HG03103 (cell line): ENCODE results near the gene SLC6A11.

Experiments used
- ATAC-seq: cut with Tn5 transposase; IDR thresholded peaks from one replicate; pipeline ENCODE4 v1.9.1; 2021; ENCODE audit warnings: low read depth; ENCODE audit not compliant: unreplicated experiment

Gene SLC6A11

GRCh38 chr3:10928407-10928960, 112.5 kb downstream of the SLC6A11 start:
- no peak for ATAC-seq

GRCh38 chr3:10928961-10929471, 113.0 kb downstream of the SLC6A11 start:
- no peak for ATAC-seq

- ATAC-seq: no peak
Observed at GRCh38 chr3:10929978-10930665, 114.1 kb downstream of the SLC6A11 start.

GRCh38 chr3:10930666-10931040, 114.6 kb downstream of the SLC6A11 start:
- ATAC-seq: no peak

DNA sequence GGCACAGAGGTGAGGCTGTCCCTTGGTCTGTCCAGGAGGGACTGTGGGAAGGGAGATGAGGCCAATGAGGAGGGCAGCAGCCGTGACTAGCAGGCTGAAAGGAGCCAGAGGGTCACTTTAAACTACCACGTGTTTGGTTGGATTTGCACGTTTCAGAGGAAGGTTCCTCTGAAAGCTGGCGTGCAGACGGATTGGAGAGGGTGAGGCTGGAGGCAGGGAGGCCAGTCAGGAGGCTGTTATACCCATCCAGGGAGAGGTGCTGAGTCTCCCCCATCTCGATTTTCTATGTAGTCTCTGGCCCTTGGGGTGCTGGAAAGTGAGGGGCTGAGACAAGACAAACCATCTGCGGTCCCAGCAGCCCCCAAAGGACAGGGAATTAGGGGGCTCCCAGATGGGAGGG, 116.6 kb downstream of the SLC6A11 start:
- no peak for ATAC-seq

- no peak for ATAC-seq
Observed at GRCh38 chr3:10933021-10933420, 117.0 kb downstream of the SLC6A11 start.

GRCh38 chr3:10933470-10933804, 117.4 kb downstream of the SLC6A11 start:
- ATAC-seq: no peak

- no peak for ATAC-seq
Observed at GRCh38 chr3:10933805-10934481, 117.9 kb downstream of the SLC6A11 start.

DNA sequence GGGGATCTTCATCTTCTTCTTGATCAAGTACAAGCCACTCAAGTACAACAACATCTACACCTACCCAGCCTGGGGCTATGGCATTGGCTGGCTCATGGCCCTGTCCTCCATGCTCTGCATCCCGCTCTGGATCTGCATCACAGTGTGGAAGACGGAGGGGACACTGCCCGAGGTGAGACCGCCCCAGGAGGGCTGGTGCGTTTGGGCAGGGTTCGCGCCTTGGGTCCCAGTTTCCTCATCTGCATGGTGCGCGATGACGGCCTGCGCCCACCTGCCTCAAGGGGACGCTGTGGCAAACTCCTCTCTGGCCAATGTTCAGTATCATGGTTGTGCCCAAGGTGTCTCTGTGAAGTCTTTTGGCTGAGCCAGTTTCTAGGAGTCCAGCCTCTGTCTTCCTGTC, 119.0 kb downstream of the SLC6A11 start:
- no peak for ATAC-seq

DNA sequence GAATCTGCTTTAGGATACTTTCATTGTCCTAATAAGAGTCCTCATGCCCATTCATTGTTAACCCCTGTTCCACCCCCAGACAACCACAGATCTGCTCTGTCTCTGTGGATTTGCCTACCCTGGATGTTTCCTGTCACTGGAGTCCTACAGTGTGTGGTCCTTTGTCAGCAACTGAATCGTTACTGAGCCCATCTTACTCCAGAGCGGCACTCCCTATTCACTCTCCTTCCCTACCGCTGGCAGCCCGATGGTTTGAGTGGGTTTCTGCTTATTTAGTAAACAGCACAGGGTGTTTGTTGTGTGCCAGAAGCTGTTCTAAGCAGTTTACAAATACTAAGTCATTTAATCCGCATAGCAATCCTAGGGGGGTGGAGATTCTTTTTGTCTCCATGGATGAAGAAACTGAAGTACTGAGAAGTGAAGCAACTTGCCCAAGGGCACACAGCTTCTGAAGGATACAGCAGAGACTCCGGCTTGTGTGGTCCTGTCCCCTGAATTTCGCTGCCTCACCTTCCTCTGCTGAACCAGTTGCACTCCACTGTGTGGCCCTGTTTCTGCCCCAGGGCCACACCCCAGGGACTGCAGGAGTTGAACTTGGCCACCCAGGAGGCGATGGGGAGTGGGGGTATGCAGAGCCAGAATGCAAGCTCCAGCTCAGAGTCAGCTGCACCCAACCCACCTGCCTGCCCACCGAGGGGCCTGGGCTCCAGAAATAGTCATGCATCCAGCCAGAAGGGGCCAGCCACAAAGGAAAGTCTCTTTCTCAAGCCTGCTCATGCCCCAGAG, 120.0 kb downstream of the SLC6A11 start:
- no peak for ATAC-seq

DNA sequence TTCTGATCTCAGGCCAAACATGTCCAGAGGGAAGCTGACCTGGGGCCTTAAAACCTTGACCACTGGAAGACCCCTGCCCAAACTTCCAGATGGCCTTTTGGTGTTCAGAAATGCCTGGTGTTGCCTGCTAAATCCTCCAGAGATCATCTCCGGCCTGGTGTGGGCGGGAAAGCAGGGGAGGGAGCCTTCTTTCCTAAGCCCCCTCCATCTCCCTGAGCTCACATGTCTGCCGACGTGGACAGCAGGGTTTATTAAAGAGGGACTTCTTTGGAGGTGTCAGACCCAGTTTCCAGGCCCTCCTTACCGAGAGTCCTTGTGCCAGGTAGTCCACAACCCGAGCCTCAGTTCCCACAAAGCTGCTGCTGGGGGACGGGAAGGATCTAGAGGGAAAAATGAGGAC, 120.7 kb downstream of the SLC6A11 start:
- no peak for ATAC-seq

GRCh38 chr3:10937141-10937825, 121.3 kb downstream of the SLC6A11 start:
- no peak for ATAC-seq

- no peak for ATAC-seq
Observed at GRCh38 chr3:10939556-10939955, 123.5 kb downstream of the SLC6A11 start.

DNA sequence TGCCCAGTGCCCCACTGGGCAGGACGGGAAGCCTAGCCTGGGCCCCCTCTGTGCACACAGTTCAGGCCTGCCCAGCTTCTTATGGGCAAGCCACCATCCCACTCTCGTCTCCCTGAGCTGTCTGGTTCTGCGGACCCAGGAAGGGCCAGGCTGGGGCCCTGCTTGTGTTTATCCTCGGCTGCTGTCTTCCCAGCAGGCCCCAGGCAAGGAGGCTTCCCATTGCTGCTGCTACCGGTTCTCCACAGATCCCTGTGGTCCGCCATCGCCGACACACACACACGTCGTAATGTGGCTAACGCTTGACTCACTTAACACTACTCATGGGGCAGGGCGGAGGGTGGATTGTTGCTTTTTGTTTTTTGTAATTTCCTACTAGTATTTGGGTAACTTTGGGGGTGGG, 124.1 kb downstream of the SLC6A11 start:
- ATAC-seq: no peak

GRCh38 chr3:10941972-10942371, 125.9 kb downstream of the SLC6A11 start:
- no peak for ATAC-seq

GRCh38 chr3:10942690-10943205, 126.7 kb downstream of the SLC6A11 start:
- ATAC-seq: no peak

DNA sequence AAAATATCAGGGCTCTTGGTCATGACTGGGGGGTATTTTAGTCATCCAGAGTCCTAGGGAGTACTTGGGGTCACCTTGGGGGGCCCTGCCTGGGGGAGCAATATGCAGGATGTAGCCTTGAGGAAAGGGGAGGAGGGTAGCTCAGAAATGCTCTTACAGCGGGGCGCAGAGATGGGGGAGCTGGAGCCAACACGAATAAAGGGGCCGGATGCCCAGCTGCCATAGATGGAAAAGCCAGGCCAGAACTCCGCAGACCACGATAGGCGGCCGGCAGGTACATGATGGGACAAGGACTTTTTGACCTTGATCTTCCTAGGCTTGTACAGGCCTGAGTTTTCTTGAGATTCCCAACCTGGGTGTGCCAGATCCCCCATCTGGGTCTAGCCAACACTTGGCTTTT, 128.8 kb downstream of the SLC6A11 start:
- ATAC-seq: no peak

GRCh38 chr3:10945683-10946287, 129.8 kb downstream of the SLC6A11 start:
- no peak for ATAC-seq

DNA sequence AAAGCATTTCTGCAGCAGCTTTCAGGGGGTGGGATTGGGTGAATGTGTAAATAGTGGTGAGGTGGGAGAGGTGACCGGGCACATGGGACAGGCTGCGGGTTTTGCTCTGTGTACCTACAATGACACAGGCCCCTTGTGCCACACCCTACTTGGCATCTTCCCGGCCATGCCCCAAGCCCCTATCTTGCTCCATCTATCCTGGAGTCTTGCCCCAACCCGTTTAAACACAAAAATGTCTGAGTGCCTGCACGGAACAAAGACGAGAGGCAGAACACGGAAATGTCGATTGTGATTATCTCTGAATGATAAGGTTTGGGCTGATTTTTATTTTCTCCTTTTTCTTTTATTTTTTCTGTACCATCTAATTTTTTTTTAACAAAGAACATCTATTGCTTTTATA, 130.5 kb downstream of the SLC6A11 start:
- ATAC-seq: no peak

- ATAC-seq: no peak
Observed at GRCh38 chr3:10948326-10948725, 132.3 kb downstream of the SLC6A11 start.
